OCI-LY3 (cell line): ENCODE results near the gene TAL1.

ENCODE experiments used
- CTCF ChIP-seq: fragments of 200-600, 300-600 bp; sonication (generic); IDR thresholded peaks from 2 replicates; pipeline ENCODE4 v1.5.1; 2014; ENCODE audit warnings: antibody characterized with exemption, low read length, low read depth
- EZH2phosphoT487 ChIP-seq: fragments of 200-600 bp; shearing (Covaris generic); IDR thresholded peaks from 2 replicates; pipeline ENCODE4 v1.6.1; 2018; ENCODE audit warnings: antibody characterized with exemption, mixed run types, low read depth

GRCh38 chr1:47213230-47213963 is 18.6 kb downstream of the TAL1 start:
- TF ChIP-seq CTCF, result no peak
- TF ChIP-seq EZH2phosphoT487, result no peak
